ENCODE data around the gene CORO6. TPM values are rescaled to one million over a fixed set of nuclear protein-coding genes. Genes with fewer than 3 reads are reported as not detected.

The CORO6 gene
- total and polyA plus RNA-seq, 2 experiments from 2014 or later, result 3.7 to 6.5 TPM

- H2AFZ ChIP-seq, result peak overlapping the region; percentile 79
- H4K20me1 ChIP-seq (ENCODE audit: insufficient read depth), result no peaks in the 10 kb centered on the region
- H3K27me3 ChIP-seq (replicated peaks; ENCODE audit: insufficient read depth), result no peaks in the 10 kb centered on the region
- peaks cover 30% of the 10 kb centered on the region for H3K4me1 ChIP-seq (ENCODE audit: insufficient read depth)
- H3K27ac ChIP-seq, result peak overlapping the region; percentile 56; the same call in 1 of the 2 replicates
- H3K4me2 ChIP-seq (ENCODE audit: unreplicated experiment), result peak overlapping the region; percentile 63
- peak; percentile 84 for DNase-seq
- H3K36me3 ChIP-seq (ENCODE audit: low read depth), result no peaks in the 10 kb centered on the region
- H3K79me2 ChIP-seq (ENCODE audit: insufficient read depth), result peaks cover 19% of the 10 kb centered on the region
- in situ Hi-C loops (cut with MboI), result no loop called here
- no peaks in the 10 kb centered on the region for H3K9me3 ChIP-seq (ENCODE audit: low read depth)
- H3K9me2 ChIP-seq (ENCODE audit: insufficient read depth), result no peaks in the 10 kb centered on the region
- peak overlapping the region; percentile 66 for H3K4me3 ChIP-seq
- H3F3A ChIP-seq (ENCODE audit: insufficient read depth), result peaks cover 20% of the 10 kb centered on the region; the same call in 1 of the 2 replicates
- H3K9ac ChIP-seq, result peak overlapping the region; percentile 32; the same call in 1 of the 2 replicates
- TF ChIP-seq EZH2phosphoT487 (IDR thresholded peaks at IDR 0.05; ENCODE audit: insufficient read depth, low read depth) (no peak), EZH2 (IDR thresholded peaks at IDR 0.05; ENCODE audit: insufficient read depth, poor library complexity, severe bottlenecking) (no peak)
- WGBS, 2 experiments (ENCODE audit: low coverage in 1 of 2, low lambda C conversion rate in 2 of 2, missing lambda C conversion rate in 2 of 2), result 7% methylated on average over 22 to 25 of the region's 25 CpGs
These were observed 30.7 kb downstream of the CORO6 start for GRCh38 chr17:29591737-29592608.

GRCh38 chr17:29591146-29591736, 31.5 kb downstream of the CORO6 start:
- Histone ChIP-seq H4K20me1 (ENCODE audit: insufficient read depth) (no peaks in the 10 kb centered on the region), H3K27me3 (replicated peaks; ENCODE audit: insufficient read depth) (no peaks in the 10 kb centered on the region), H3K9ac (peak overlapping the region; percentile 32; the same call in 1 of the 2 replicates), H3K4me3 (peak overlapping the region; percentile 66), H3K27ac (peak overlapping the region; percentile 56), H3K4me2 (ENCODE audit: unreplicated experiment) (peak overlapping the region; percentile 63), H3K79me2 (ENCODE audit: insufficient read depth) (peaks cover 26% of the 10 kb centered on the region), H3F3A (ENCODE audit: insufficient read depth) (peaks cover 20% of the 10 kb centered on the region; the same call in 1 of the 2 replicates), H3K9me2 (ENCODE audit: insufficient read depth) (no peaks in the 10 kb centered on the region), H2AFZ (peak overlapping the region; percentile 79), H3K4me1 (ENCODE audit: insufficient read depth) (peaks cover 30% of the 10 kb centered on the region), H3K36me3 (ENCODE audit: low read depth) (no peaks in the 10 kb centered on the region), H3K9me3 (ENCODE audit: low read depth) (no peaks in the 10 kb centered on the region)
- 1 to 4% methylated on average over 19 to 24 of the region's 31 CpGs for WGBS, 2 experiments (ENCODE audit: low coverage in 1 of 2, low lambda C conversion rate in 2 of 2, missing lambda C conversion rate in 2 of 2)
- in situ Hi-C loops (cut with MboI), result no loop called here
- TF ChIP-seq EZH2phosphoT487 (IDR thresholded peaks at IDR 0.05; ENCODE audit: insufficient read depth, low read depth), result no peak
- no peak for TF ChIP-seq EZH2 (IDR thresholded peaks at IDR 0.05; ENCODE audit: insufficient read depth, poor library complexity, severe bottlenecking)
- peak; percentile 77 for DNase-seq

GRCh38 chr17:29590411-29591145, 32.1 kb downstream of the CORO6 start:
- H2AFZ ChIP-seq, result peak overlapping the region; percentile 79
- H4K20me1 ChIP-seq (ENCODE audit: insufficient read depth), result no peaks in the 10 kb centered on the region
- peak overlapping the region; percentile 61; the same call in 1 of the 2 replicates for H3K9ac ChIP-seq
- peaks cover 20% of the 10 kb centered on the region; the same call in 1 of the 2 replicates for H3F3A ChIP-seq (ENCODE audit: insufficient read depth)
- H3K4me1 ChIP-seq (ENCODE audit: insufficient read depth), result peaks cover 30% of the 10 kb centered on the region
- H3K9me3 ChIP-seq (ENCODE audit: low read depth), result no peaks in the 10 kb centered on the region
- H3K4me3 ChIP-seq, result peak overlapping the region; percentile 66
- H3K79me2 ChIP-seq (ENCODE audit: insufficient read depth), result peaks cover 33% of the 10 kb centered on the region
- no peaks in the 10 kb centered on the region for H3K27me3 ChIP-seq (replicated peaks; ENCODE audit: insufficient read depth)
- H3K4me2 ChIP-seq (ENCODE audit: unreplicated experiment), result peak overlapping the region; percentile 63
- peak; percentile 87 for DNase-seq
- H3K36me3 ChIP-seq (ENCODE audit: low read depth), result no peaks in the 10 kb centered on the region
- WGBS, 2 experiments (ENCODE audit: low coverage in 1 of 2, low lambda C conversion rate in 2 of 2, missing lambda C conversion rate in 2 of 2), result 17 to 22% methylated on average over 25 to 30 of the region's 30 CpGs
- in situ Hi-C loops (cut with MboI), result no loop called here
- TF ChIP-seq EZH2 (IDR thresholded peaks at IDR 0.05; ENCODE audit: insufficient read depth, poor library complexity, severe bottlenecking) (no peak), EZH2phosphoT487 (IDR thresholded peaks at IDR 0.05; ENCODE audit: insufficient read depth, low read depth) (no peak)
- peak overlapping the region; percentile 56 for H3K27ac ChIP-seq
- no peaks in the 10 kb centered on the region for H3K9me2 ChIP-seq (ENCODE audit: insufficient read depth)

Data from GM23248 (cell line).